Left ventricle myocardium inferior (tissue), 1 donor: ENCODE results near the gene PARL. TPM values are rescaled to one million over a fixed set of nuclear protein-coding genes. Genes with fewer than 3 reads are reported as not detected.

ENCODE experiments used
- DNase-seq: peaks from one replicate; pipeline ENCODE4 v3.0.0-alpha.2; 2020
- H3K27ac ChIP-seq: fragments of 200-600 bp; replicated peaks from 2 replicates; pipeline ENCODE4 v1.8.0; 2021
- H3K27me3 ChIP-seq: fragments of 200-600 bp; 2 replicates; pipeline ENCODE4 v1.8.0; 2021; ENCODE audit warnings: low read depth
- H3K36me3 ChIP-seq: fragments of 200-600 bp; 2 replicates; pipeline ENCODE4 v1.8.0; 2021
- H3K4me1 ChIP-seq: fragments of 200-600 bp; 2 replicates; pipeline ENCODE4 v1.8.0; 2021
- H3K4me3 ChIP-seq: fragments of 200-600 bp; 2 replicates; pipeline ENCODE4 v1.8.0; 2021; ENCODE audit warnings: mild to moderate bottlenecking, moderate library complexity
- H3K9me3 ChIP-seq: fragments of 200-600 bp; replicated peaks from 2 replicates; pipeline ENCODE4 v1.8.0; 2021
- CTCF ChIP-seq: fragments of 200-600 bp; IDR thresholded peaks from 2 replicates; pipeline ENCODE4 v1.8.0; 2021; ENCODE audit warnings: antibody characterized with exemption, mild to moderate bottlenecking, borderline replicate concordance
- intact Hi-C: fragments of 100-400 bp; cut with micrococcal nuclease; formaldehyde crosslinking; loops from one replicate; pipeline ENCODE4 v1.11.0; 2022
- total RNA-seq: library from RNA; stranded (reverse); fragmentation: NEBNext Ultra II Directional; extraction: Animal tissue kit (Norgen Biotek cat#: 25700); gene quantifications from one replicate; pipeline ENCODE4 v1.2.1, GENCODE V29; 2021
- donor health status: DM: no; HTN: yes; CAD: no; lungs with severe emphysema.

Gene PARL
- total RNA-seq, 1 donor from 2014 or later, result 52.8 TPM

GRCh38 chr3:183911087-183911486 lies 26.4 kb upstream of the PARL start:
- Histone ChIP-seq H3K4me1 (no peaks in the 10 kb centered on the region), H3K36me3 (no peaks in the 10 kb centered on the region), H3K27me3 (no peaks in the 10 kb centered on the region), H3K4me3 (no peak overlapping the region), H3K9me3 (no peaks in the 10 kb centered on the region), H3K27ac (no peak overlapping the region)
- intact Hi-C loops, result no loop called here
- TF ChIP-seq CTCF, result no peak
- no peak for DNase-seq

GRCh38 chr3:183909030-183909600 lies 24.4 kb upstream of the PARL start:
- no peak for TF ChIP-seq CTCF
- DNase-seq, result no peak
- intact Hi-C loops, result no loop called here
- Histone ChIP-seq H3K4me1 (no peaks in the 10 kb centered on the region), H3K27me3 (peaks cover 3% of the 10 kb centered on the region), H3K4me3 (no peak overlapping the region), H3K36me3 (no peaks in the 10 kb centered on the region), H3K27ac (no peak overlapping the region), H3K9me3 (no peaks in the 10 kb centered on the region)

DNA sequence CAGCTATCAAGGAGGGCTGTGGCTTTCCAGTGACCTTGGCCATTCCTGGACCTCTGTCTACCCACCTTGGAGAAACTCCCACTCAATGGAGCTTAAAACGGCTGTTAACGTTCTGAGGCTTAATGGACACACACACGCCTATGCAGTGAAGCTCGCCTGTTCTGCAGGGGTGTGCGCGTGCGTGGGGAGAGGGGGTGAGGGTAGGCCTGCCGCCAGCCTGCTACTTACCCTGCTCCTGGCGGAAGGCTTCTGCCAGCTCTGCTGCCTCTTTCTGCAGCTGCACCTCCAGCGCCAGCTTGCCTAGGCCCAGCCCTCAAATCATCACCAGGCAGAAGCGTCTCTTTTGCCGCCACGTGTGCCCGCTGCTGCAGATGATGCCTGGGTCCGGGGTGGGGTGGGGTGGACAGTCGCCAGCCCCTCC lies 23.2 kb upstream of the PARL start:
- Histone ChIP-seq H3K27ac (no peak overlapping the region), H3K27me3 (peaks cover 9% of the 10 kb centered on the region), H3K4me3 (no peak overlapping the region), H3K9me3 (no peaks in the 10 kb centered on the region), H3K4me1 (no peaks in the 10 kb centered on the region), H3K36me3 (no peaks in the 10 kb centered on the region)
- no peak for TF ChIP-seq CTCF
- intact Hi-C loops, result no loop called here
- DNase-seq, result no peak

DNA sequence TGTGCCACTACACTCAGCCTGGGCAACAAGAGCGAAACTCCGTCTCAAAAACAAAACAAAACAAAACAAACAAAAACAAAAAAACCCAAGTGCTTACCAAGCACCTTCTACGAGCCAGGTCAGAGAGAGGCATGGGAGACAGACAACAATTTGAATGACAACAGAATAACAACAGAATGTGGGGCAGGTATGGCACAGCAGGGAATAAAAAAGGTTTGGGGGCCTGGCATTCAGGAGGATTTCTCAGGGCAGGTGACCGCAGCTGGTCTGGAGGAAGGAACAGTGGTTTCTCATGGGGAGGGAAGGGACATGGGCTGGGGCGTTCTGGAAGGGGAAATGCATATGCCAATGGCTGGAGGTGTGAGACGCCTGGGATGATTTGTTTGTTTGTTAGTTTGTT lies 22.5 kb upstream of the PARL start:
- intact Hi-C loops, result no loop called here

DNA sequence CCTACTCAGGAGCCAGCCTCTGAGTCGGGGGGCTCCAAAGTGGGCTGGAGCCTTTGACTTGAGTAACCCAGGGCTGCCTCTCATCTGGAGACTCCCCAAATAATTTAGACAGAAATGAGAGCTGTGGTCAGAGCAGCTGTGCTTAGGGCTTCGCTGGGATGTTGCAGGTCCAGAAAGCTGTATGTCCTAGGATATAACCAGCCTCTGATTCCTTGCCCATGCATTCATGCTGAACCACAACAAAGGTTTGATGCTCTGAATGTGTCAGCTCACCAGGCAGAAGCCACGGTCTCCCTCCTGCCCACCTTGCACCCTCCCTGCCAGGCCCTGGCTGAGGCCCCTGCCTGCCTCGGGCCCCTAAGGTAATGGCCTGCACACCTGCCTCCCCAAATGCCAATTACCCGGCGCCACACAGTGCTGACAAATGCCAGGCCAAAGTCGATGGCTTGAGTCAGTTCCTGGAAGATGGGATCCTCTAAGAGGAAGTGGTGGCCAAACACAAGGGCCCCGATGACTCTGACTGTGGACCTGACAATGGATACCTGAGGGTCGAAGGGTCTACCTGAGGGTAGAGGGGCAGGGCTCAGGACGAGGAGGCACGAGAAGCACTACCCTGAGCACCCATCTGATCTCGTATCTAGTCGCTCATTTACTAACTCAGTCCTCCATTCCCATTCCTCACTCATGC lies 21.7 kb upstream of the PARL start:
- H3K27me3 ChIP-seq, result peaks cover 14% of the 10 kb centered on the region
- no peaks in the 10 kb centered on the region for H3K36me3 ChIP-seq
- no peak for DNase-seq
- no peaks in the 10 kb centered on the region for H3K4me1 ChIP-seq
- no peak overlapping the region for H3K27ac ChIP-seq
- intact Hi-C loops, result no loop called here
- no peak for TF ChIP-seq CTCF
- no peaks in the 10 kb centered on the region for H3K9me3 ChIP-seq
- no peak overlapping the region for H3K4me3 ChIP-seq

More for the DNA sequence above, 22.5 kb upstream of the PARL start:
- no peak overlapping the region for H3K4me3 ChIP-seq
- peaks cover 9% of the 10 kb centered on the region for H3K27me3 ChIP-seq
- no peak for DNase-seq
- no peaks in the 10 kb centered on the region for H3K4me1 ChIP-seq
- no peaks in the 10 kb centered on the region for H3K36me3 ChIP-seq
- no peak for TF ChIP-seq CTCF
- no peaks in the 10 kb centered on the region for H3K9me3 ChIP-seq
- no peak overlapping the region for H3K27ac ChIP-seq
